ENCODE data around the gene C6orf52.

The C6orf52 gene

DNA sequence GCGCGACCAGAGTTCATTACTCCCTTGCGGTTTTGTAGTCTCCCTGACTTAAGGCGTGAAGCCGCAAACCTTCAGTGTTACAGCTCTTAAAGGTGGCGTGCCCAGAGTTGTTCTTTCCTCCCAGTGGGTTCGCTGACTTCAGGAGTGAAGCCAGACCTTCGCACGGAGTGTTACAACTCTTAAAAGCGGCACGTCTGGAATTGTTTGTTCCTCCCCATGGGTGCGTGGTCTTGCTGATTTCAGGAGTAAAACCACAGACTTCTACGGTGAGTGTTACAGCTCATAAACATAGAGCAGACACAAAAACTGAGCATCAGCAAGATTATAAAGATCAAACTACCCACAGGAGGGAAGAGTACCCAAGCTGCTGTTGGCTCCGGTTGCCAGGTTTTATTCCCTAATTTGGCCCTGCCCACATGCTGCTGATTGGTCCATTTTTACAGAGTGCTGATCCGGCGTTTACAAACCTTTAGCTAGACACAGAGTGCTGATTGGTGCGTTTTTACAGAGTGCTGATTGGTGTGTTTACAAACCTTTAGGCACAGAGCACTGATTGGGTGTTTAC is 38.8 kb upstream of the C6orf52 start:
- CTCF ChIA-PET: no interaction called here

DNA sequence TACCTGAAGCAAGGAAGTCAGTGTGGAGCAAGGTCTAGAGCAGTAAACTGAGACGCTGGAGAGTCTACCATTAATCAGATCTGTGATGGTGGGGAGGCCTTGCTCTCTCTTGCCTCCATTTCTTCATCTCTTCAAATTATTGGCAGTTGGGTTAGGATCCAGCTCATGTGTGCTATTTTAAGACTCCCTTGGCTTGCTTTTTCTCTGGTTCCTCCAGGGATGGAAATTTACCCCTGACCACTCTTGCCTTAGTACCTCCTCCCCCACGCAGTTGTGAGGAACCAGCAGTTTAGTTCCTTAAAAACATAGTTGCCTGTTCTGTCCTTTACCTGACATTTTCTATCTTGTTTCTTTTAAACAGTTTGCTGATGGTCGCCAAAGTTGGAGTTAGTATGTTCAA is 35.8 kb upstream of the C6orf52 start:
- no peak for DNase-seq (ENCODE audit: low spot score)
- CTCF ChIA-PET: no interaction called here
- POLR2A ChIA-PET (ENCODE audit: low non-redundant PET): no interaction called here
- TF ChIP-seq, protein P1, sequence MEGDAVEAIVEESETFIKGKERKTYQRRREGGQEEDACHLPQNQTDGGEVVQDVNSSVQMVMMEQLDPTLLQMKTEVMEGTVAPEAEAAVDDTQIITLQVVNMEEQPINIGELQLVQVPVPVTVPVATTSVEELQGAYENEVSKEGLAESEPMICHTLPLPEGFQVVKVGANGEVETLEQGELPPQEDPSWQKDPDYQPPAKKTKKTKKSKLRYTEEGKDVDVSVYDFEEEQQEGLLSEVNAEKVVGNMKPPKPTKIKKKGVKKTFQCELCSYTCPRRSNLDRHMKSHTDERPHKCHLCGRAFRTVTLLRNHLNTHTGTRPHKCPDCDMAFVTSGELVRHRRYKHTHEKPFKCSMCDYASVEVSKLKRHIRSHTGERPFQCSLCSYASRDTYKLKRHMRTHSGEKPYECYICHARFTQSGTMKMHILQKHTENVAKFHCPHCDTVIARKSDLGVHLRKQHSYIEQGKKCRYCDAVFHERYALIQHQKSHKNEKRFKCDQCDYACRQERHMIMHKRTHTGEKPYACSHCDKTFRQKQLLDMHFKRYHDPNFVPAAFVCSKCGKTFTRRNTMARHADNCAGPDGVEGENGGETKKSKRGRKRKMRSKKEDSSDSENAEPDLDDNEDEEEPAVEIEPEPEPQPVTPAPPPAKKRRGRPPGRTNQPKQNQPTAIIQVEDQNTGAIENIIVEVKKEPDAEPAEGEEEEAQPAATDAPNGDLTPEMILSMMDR (conservative IDR thresholded peaks at IDR 0.05; ENCODE audit: low read depth): no peak
- H3K27ac ChIP-seq: no peak overlapping the region

More for the DNA sequence above, 38.8 kb upstream of the C6orf52 start:
- POLR2A ChIA-PET (ENCODE audit: low non-redundant PET): no interaction called here
- TF ChIP-seq, protein P1 (conservative IDR thresholded peaks at IDR 0.05; ENCODE audit: low read depth): no peak
- DNase-seq (ENCODE audit: low spot score): no peak
- peak overlapping the region; percentile 28 for H3K27ac ChIP-seq

DNA sequence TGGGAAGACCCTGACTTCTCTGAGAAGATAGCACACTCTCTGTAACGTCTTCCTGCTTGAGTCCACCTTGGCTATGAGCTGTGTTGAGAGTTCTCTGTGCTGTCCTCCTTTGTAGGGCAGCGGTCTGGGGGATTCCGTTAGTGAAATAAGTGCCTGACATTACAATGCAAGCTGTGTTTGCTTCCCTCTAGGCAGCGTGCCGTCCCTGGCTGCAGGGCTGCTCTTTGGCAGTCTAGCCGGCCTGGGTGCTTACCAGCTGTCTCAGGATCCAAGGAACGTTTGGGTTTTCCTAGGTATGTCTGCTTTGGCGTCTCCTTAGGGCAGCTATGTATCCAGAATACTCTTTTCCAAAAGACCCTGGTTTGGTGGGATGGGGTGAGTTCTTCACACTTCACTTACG is 31.3 kb upstream of the C6orf52 start:
- ChIA-PET CTCF (no interaction called here), POLR2A (ENCODE audit: low non-redundant PET) (no interaction called here)
- TF ChIP-seq, protein P1 (conservative IDR thresholded peaks at IDR 0.05; ENCODE audit: low read depth): no peak
- H3K27ac ChIP-seq: no peak overlapping the region
- no peak for DNase-seq (ENCODE audit: low spot score)

DNA sequence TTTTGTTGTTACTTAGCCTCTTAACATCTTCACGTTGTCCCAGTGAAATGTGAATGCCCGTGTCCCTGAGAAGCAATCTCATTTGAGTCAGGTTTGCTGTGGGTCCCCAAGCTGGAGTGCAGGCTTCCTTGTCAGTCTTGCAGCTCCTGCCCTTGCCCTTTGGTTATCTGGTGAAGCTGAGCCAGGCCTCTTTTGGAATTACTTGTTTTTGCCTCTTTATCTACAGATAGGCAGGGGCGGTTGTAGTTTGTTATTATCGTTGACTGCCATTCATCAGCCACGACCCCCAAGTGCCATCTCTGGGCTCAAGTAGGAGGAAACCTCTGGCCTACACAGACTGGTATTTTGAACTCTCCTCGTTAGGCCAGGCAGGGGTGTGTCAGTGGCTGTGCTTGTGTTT is 30.6 kb upstream of the C6orf52 start:
- CTCF ChIA-PET: no interaction called here
- no peak for DNase-seq (ENCODE audit: low spot score)
- H3K27ac ChIP-seq: no peak overlapping the region
- TF ChIP-seq, protein P1 (conservative IDR thresholded peaks at IDR 0.05; ENCODE audit: low read depth): no peak
- POLR2A ChIA-PET (ENCODE audit: low non-redundant PET): no interaction called here

DNA sequence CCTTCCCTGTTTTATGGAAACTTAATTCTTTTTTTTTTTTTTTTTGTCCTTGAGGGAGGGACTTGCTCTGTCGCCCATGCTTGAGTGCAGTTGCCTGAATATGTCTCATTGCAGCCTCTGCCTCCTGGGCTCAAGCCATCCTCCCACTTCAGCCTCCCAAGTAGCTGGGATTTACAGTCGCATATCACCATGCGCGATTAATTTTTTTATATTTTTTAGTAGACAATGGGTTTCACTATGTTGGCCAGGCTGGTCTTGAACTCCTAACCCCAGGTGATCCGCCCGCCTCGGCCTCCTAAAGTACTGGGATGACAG is 29.1 kb upstream of the C6orf52 start:
- ChIA-PET CTCF (no interaction called here), POLR2A (ENCODE audit: low non-redundant PET) (interaction anchor here (0.6 to 0.7 kb wide), 2 partner anchors 16 to 72 kb away, joined by 5 to 7 read pairs; no protein-coding TSS in a partner anchor)
- TF ChIP-seq, protein P1 (conservative IDR thresholded peaks at IDR 0.05; ENCODE audit: low read depth): no peak
- peak overlapping the region; percentile 93 for H3K27ac ChIP-seq
- no peak for DNase-seq (ENCODE audit: low spot score)

DNA sequence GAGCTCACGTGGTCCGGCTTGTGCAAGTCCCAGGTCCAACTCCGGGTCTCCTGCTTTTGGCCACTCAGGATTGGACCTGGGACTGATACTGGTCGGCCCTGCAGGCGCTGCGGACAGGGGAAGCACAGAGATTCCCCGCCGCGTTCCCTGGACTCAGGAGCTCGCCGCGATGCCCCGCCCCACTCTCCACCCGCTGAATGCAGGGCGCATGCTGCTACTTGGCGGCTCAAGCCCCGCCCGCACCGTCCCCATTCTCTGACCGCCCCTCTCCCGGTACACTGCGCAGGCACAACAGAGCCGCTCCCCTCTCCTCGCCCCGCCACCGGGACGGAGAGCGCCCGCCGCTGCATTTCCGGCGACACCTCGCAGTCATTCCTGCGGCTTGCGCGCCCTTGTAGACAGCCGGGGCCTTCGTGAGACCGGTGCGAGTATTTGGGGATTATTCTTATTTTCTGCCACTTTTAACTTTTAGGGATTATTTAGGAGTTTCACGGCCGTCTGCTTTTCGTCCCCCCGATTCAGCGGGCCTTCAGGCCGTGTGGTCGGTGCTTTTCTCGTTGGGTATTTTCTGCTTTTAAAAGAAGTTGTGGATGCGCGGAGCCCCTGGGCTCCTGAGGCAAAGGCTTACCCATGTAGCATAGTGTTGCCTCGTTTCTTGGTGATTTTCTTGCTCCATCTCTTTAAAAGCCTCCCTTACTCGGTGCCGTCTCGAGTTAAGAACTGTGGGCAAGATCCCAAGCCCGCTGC is 28.6 kb upstream of the C6orf52 start, which contains the start of gene TMEM14C:
Gene TMEM14C (plus strand): TSS at position 251 of the 747 bp plus-strand sequence. CDS start 1,544 bp downstream, outside the sequence.
- ChIA-PET CTCF (no interaction called here), POLR2A (ENCODE audit: low non-redundant PET) (interaction anchor here (0.7 to 1.1 kb wide), 2 partner anchors 17 to 28 kb away, joined by 3 to 7 read pairs; partner anchors contain the start of genes C6orf52 and PAK1IP1)
- DNase-seq (ENCODE audit: low spot score): peak; percentile 97
- TF ChIP-seq, protein P1 (conservative IDR thresholded peaks at IDR 0.05; ENCODE audit: low read depth): no peak
- peak within 1 kb of the TSS; percentile 93 for H3K27ac ChIP-seq
